Esophagus squamous epithelium (tissue), 5 donors: ENCODE results near the gene ZMAT5. TPM values are rescaled to one million over a fixed set of nuclear protein-coding genes. Genes with fewer than 3 reads are reported as not detected.

Experiments used
- DNase-seq: peaks from one replicate; lab custom pipeline; 2025; lab: John Stamatoyannopoulos, UW
- H3K27ac ChIP-seq, 4 donors: fragments of 200-600 bp; sonication (generic); one replicate each; pipeline ENCODE4 v1.5.1; 2016 to 2019; ENCODE audit warnings: mild to moderate bottlenecking in 1 of 4
- H3K27me3 ChIP-seq, 4 donors: fragments of 200-600 bp; sonication (generic); 1 replicate in 3 of 4; 2 replicates in 1 of 4; pipeline versions ENCODE4 v1.5.1 to v1.6.0; 2017 to 2021; ENCODE audit warnings: antibody characterized with exemption in 1 of 4
- H3K36me3 ChIP-seq, 3 donors: fragments of 200-600 bp; sonication (generic); one replicate each; pipeline ENCODE4 v1.5.1; 2016 to 2019
- H3K4me1 ChIP-seq, 3 donors: fragments of 200-600 bp; sonication (generic); one replicate each; pipeline ENCODE4 v1.5.1; 2017 to 2019
- H3K4me3 ChIP-seq, 4 donors: fragments of 200-600 bp; sonication (generic); 1 replicate in 3 of 4; 2 replicates in 1 of 4; pipeline ENCODE4 v1.5.1; 2016 to 2019; ENCODE audit warnings: mild to moderate bottlenecking in 2 of 4, moderate library complexity in 1 of 4
- H3K9me3 ChIP-seq, 3 donors: fragments of 200-600 bp; sonication (generic); one replicate each; pipeline ENCODE4 v1.5.1; 2016 to 2019
- POLR2A ChIP-seq, 4 donors: fragments of 450-650 bp; IDR thresholded peaks; one replicate each; pipeline ENCODE4 v1.6.1; 2017; ENCODE audit warnings: antibody characterized with exemption in 4 of 4, mild to moderate bottlenecking in 4 of 4, moderate library complexity in 3 of 4
- WGBS, 2 donors: methylation state at CpG; one replicate each; pipeline ENCODE4 v1.1.5; 2018; 5-methylcytosine and 5-hydroxymethylcytosine counted together
- intact Hi-C: fragments of 100-400 bp; cut with DNase I; formaldehyde crosslinking; loops from one replicate; pipeline ENCODE4 v1.15.0; 2022
- total RNA-seq, 4 donors: library from RNA; depleted of rRNA; stranded (reverse); fragments of >200 nt; gene quantifications; one replicate each; pipeline ENCODE4 v1.1.0, GENCODE V29; 2016
- TF ChIP-seq, protein P1 (sequence below), 6 experiments: fragments of 450-650 bp in 4 of 6; fragments of 200-600 bp in 2 of 6; sonication (generic) in 2 of 6; IDR thresholded peaks; one replicate each; pipeline ENCODE4 v1.5.1; 2016 to 2019; ENCODE audit warnings: antibody characterized with exemption in 6 of 6, mild to moderate bottlenecking in 4 of 6, moderate library complexity in 4 of 6
- donor health status: DM: yes; HTN: yes; CAD: no.

The ZMAT5 gene, protein sequence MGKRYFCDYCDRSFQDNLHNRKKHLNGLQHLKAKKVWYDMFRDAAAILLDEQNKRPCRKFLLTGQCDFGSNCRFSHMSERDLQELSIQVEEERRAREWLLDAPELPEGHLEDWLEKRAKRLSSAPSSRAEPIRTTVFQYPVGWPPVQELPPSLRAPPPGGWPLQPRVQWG
- 10 to 100 TPM; 10.1 to 43.8 (median 18.1) TPM for total RNA-seq

DNA sequence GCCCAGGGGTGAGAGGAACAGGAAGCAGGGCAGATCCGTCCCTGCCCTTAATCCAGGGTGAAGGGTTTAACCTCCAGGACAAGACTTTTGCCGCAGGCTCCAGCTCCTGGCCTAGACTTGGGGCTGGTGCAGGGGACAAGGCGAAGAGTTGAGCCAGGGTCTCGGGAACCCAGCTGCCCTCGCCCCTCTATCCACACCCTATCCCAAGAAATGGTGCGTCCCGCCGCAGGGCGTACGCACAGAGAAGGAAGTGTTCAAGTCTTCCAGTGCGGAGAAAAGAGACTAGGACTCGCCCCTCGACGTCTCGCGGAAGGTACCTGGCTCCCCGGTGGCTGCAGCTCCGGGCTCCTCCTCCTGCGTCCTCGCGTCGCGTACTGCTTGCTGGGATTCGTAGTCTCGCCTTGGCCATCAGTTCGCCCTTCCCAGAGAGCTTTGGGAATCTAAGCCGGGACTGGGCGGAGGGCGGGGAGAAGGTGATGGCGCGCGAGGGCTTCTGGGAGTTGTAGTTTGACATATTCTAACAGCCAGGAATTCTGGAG, at the start of gene ZMAT5:
Gene ZMAT5 (minus strand): TSS at position 376 of the 539 bp plus-strand sequence. CDS start 18,463 bp downstream, outside the sequence.
- intact Hi-C loops = no loop called here
- 0% methylated on average over 4 to 8 of the region's 32 CpGs for WGBS, 2 donors
- TF ChIP-seq POLR2A (IDR thresholded peaks at IDR 0.05) = peak in 3 of 4 donors; percentile 43 to 54 (median 44)
- TF ChIP-seq, protein P1, sequence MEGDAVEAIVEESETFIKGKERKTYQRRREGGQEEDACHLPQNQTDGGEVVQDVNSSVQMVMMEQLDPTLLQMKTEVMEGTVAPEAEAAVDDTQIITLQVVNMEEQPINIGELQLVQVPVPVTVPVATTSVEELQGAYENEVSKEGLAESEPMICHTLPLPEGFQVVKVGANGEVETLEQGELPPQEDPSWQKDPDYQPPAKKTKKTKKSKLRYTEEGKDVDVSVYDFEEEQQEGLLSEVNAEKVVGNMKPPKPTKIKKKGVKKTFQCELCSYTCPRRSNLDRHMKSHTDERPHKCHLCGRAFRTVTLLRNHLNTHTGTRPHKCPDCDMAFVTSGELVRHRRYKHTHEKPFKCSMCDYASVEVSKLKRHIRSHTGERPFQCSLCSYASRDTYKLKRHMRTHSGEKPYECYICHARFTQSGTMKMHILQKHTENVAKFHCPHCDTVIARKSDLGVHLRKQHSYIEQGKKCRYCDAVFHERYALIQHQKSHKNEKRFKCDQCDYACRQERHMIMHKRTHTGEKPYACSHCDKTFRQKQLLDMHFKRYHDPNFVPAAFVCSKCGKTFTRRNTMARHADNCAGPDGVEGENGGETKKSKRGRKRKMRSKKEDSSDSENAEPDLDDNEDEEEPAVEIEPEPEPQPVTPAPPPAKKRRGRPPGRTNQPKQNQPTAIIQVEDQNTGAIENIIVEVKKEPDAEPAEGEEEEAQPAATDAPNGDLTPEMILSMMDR (IDR thresholded peaks at IDR 0.05) = no peak
- Histone ChIP-seq H3K4me3 (peak within 1 kb of the TSS; percentile 67 to 98 (median 77)), H3K27me3 (no peaks in the 10 kb centered on the region), H3K9me3 (no peaks in the 10 kb centered on the region), H3K27ac (peak within 1 kb of the TSS; percentile 89 to 96 (median 92)), H3K4me1 (peaks cover 21 to 34% (median 24%) of the 10 kb centered on the region in 3 donors), H3K36me3 (peaks cover 6 to 29% (median 9%) of the 10 kb centered on the region in 3 donors)
- DNase-seq = peak; percentile 80

DNA sequence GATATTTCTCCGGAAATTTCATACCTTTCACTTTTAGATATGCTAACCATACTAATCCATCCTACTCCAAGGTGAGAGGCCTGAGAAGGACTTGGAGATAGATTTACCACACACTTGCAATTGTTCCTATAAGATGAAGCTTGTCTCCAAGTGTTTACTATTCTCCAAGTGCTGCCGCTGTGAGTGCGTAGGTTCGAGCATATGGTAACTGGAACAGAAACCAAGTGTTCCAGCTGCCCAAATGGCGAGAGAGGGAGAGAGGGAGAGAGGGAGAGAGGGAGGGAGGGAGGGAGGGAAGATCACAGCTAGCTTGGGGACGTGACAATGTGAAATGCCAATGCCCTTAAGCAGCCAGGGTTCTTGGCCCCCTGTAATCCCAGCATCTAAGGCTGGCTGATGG, 49.7 kb upstream of the ZMAT5 start:
- 46 to 63% methylated on average over 6 of the region's 6 CpGs for WGBS, 2 donors
- Histone ChIP-seq H3K4me3 (no peak overlapping the region), H3K27ac (peak overlapping the region; percentile 55 to 84 (median 78)), H3K9me3 (no peaks in the 10 kb centered on the region), H3K27me3 (no peaks in the 10 kb centered on the region), H3K36me3 (peaks cover 5 to 85% (median 19%) of the 10 kb centered on the region in 3 donors), H3K4me1 (peaks cover 20 to 98% (median 31%) of the 10 kb centered on the region in 3 donors)
- TF ChIP-seq, protein P1 (IDR thresholded peaks at IDR 0.05) = no peak
- TF ChIP-seq POLR2A (IDR thresholded peaks at IDR 0.05) = no peak
- no peak for DNase-seq
- intact Hi-C loops = no loop called here

DNA sequence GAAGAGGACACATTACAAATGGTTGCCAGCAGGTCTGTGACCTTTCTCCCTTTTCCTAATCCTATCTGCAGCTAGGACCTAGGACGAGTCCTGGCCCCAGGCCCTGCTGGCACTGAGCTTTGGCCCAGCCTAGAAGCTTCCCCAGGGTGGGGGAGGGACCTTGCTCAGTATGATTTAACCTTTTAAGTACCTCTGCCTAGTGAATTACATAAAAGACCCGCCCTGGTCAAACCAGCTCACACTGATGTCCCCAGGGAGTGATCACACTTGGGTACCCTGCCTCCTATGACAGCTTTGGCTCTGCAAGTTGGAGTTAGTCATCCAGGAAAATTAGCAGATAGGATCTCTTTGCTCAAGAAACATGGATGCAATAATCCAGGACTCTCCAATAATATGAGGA, 49.3 kb upstream of the ZMAT5 start:
- H3K27me3 ChIP-seq = no peaks in the 10 kb centered on the region
- no peak overlapping the region for H3K4me3 ChIP-seq
- intact Hi-C loops = no loop called here
- DNase-seq = no peak
- peaks cover 17 to 98% (median 30%) of the 10 kb centered on the region in 3 donors for H3K4me1 ChIP-seq
- no peaks in the 10 kb centered on the region for H3K9me3 ChIP-seq
- TF ChIP-seq POLR2A (IDR thresholded peaks at IDR 0.05) = no peak
- TF ChIP-seq, protein P1 (IDR thresholded peaks at IDR 0.05) = no peak
- H3K36me3 ChIP-seq = peaks cover 5 to 85% (median 19%) of the 10 kb centered on the region in 3 donors
- 13 to 20% methylated on average over 1 of the region's 2 CpGs for WGBS, 2 donors
- peak overlapping the region; percentile 55 to 84 (median 78) for H3K27ac ChIP-seq

DNA sequence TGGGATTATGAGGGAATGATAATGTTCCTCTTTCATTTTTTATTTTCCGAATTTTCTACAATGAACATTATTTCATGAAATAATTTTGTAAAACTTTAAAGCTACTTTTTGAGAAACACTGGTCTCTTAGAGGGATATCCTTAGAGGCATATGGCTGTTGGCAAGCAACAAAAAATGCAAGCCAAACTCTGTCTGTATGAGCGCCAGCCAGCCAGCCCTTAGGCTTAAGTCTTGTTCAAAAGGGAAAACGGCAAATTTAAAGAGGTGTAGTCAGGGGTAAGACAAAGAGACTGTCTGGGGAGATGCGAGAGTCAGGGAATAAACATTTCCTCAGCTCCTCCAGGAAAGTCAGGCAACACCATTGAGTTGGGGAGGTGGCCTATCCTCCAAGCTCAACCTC, 48.8 kb upstream of the ZMAT5 start:
- WGBS, 2 donors = 48 to 49% methylated on average over 4 of the region's 4 CpGs
- no peaks in the 10 kb centered on the region for H3K27me3 ChIP-seq
- H3K4me3 ChIP-seq = no peak overlapping the region
- no peaks in the 10 kb centered on the region for H3K9me3 ChIP-seq
- TF ChIP-seq, protein P1 (IDR thresholded peaks at IDR 0.05) = no peak
- TF ChIP-seq POLR2A (IDR thresholded peaks at IDR 0.05) = no peak
- intact Hi-C loops = no loop called here
- DNase-seq = no peak
- peak overlapping the region; percentile 47 to 84 (median 78) for H3K27ac ChIP-seq
- H3K36me3 ChIP-seq = peaks cover 5 to 89% (median 19%) of the 10 kb centered on the region in 3 donors
- peaks cover 17 to 98% (median 30%) of the 10 kb centered on the region in 3 donors for H3K4me1 ChIP-seq

DNA sequence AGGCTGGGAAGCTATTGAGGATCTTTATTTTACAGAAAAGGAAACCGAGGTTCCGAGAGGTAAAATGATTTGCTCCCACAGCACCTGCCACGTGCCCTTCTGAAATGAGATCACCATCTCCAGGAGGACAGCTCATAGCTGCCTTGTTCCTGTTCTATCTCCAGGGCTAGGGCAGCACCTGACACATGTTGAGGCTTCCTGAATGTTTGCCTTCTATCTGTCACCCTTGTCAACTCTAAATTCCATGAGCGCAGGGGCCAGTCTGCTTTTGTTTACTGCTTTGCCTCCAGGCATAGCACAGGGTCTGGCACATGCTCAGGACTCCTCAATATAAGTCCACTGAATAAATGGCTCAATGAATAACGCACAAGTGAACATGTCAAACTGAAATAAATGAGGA, 47.2 kb upstream of the ZMAT5 start:
- Histone ChIP-seq H3K4me3 (no peak overlapping the region), H3K4me1 (peaks cover 17 to 95% (median 34%) of the 10 kb centered on the region in 3 donors), H3K27ac (peak overlapping the region in 3 of 4 donors; percentile 31 to 57 (median 42)), H3K27me3 (no peaks in the 10 kb centered on the region), H3K36me3 (peaks cover 5 to 87% (median 19%) of the 10 kb centered on the region in 3 donors), H3K9me3 (no peaks in the 10 kb centered on the region)
- DNase-seq = no peak
- WGBS, 2 donors = 62 to 75% methylated on average over 5 of the region's 5 CpGs
- intact Hi-C loops = no loop called here
- TF ChIP-seq, protein P1 (IDR thresholded peaks at IDR 0.05) = no peak
- no peak for TF ChIP-seq POLR2A (IDR thresholded peaks at IDR 0.05)
